ENCODE measurements around the gene SULT1E1.

GRCh38 chr4:69843301-69843700 lies 16.6 kb downstream of the SULT1E1 start:
- no peak for TF ChIP-seq TFCP2L1 (CRISPR knock-in tag; IDR thresholded peaks at IDR 0.05)
- TF ChIP-seq POLR2A (IDR thresholded peaks at IDR 0.05; ENCODE audit: low read length): no peak
